NT2/D1 (cell line): ENCODE results near the gene OR52K1.

ENCODE experiments used
- DNase-seq: peaks from one replicate; pipeline ENCODE4 v3.0.0-alpha.2; 2011; ENCODE audit warnings: low read depth, low spot score
- H3K27me3 ChIP-seq: 2 replicates; pipeline ENCODE4 v1.6.0; 2011; ENCODE audit warnings: mild to moderate bottlenecking; ENCODE audit not compliant: insufficient read length, insufficient read depth
- H3K36me3 ChIP-seq: 2 replicates; pipeline ENCODE4 v1.6.1; 2011; ENCODE audit warnings: mild to moderate bottlenecking, low read length, mixed read lengths; ENCODE audit not compliant: insufficient read depth, insufficient read length
- H3K4me1 ChIP-seq: 2 replicates; pipeline ENCODE4 v1.5.1; 2011; ENCODE audit not compliant: insufficient read depth, insufficient read length
- H3K4me3 ChIP-seq: 2 replicates; pipeline ENCODE4 v1.5.1; 2011; ENCODE audit warnings: low read depth; ENCODE audit not compliant: insufficient read length
- H3K9ac ChIP-seq: 2 replicates; pipeline ENCODE4 v1.6.0; 2011; ENCODE audit warnings: low read depth; ENCODE audit not compliant: insufficient read length
- H3K9me3 ChIP-seq: 2 replicates; pipeline ENCODE4 v1.5.1; 2011; ENCODE audit warnings: mild to moderate bottlenecking, low read length; ENCODE audit not compliant: insufficient read depth
- SUZ12 ChIP-seq: IDR thresholded peaks from 2 replicates; pipeline ENCODE4 v1.6.1; 2011; ENCODE audit not compliant: insufficient read length, insufficient read depth; ENCODE audit errors: extremely low read depth
- YY1 ChIP-seq: IDR thresholded peaks from 2 replicates; pipeline ENCODE4 v1.6.1; 2011; ENCODE audit not compliant: insufficient read length, insufficient read depth
- ZNF274 ChIP-seq: IDR thresholded peaks from 2 replicates; pipeline ENCODE4 v1.6.1; 2011; ENCODE audit warnings: mild to moderate bottlenecking, low read depth, low read length

OR52K1 gene

DNA sequence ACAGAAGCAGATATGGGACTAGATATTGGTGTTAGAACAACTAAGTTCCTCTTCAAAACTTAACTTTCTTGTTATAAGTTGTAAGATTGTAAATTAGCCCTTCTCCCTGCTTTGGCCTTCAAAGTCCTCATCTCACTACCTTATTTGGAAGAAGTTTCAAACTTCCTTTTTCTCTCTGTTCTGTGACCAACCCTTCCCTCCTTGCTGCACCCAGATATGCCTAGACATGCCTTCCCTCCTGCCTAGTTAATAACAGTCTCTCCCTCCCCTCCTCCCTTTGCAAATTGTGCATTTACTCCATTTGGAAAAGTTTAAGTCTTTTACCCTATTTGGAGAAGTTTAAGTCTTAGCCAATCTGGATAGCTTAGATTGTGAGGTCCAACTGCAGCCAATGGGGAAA is 28.4 kb upstream of the OR52K1 start:
- Histone ChIP-seq H3K36me3 (no peaks in the 10 kb centered on the region), H3K4me3 (no peak overlapping the region), H3K4me1 (no peaks in the 10 kb centered on the region), H3K9me3 (peaks cover 12% of the 10 kb centered on the region; the same call in 1 of the 2 replicates), H3K9ac (no peak overlapping the region), H3K27me3 (no peaks in the 10 kb centered on the region)
- no peak for TF ChIP-seq YY1
- no peak for TF ChIP-seq SUZ12
- TF ChIP-seq ZNF274 = no peak
- no peak for DNase-seq

DNA sequence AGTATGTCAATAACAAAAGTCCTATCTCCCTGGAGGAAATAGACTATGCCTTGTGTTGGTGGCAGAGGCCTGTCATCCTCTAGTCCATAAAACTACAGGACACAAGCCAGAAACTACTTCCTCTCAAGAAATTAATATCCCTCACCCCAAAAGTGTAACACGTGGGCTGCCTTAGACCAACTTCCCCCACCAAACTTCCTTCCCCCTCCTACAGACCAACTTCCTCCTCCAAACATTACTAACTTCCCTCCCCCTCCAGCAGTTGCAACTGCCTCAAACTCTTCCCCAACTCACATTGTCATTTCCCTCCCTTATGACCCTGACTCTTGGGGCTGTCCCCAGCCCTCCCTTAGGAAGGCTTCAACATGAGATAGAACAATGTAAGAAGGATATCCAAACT is 27.0 kb upstream of the OR52K1 start:
- Histone ChIP-seq H3K4me1 (no peaks in the 10 kb centered on the region), H3K36me3 (no peaks in the 10 kb centered on the region), H3K9ac (no peak overlapping the region), H3K27me3 (no peaks in the 10 kb centered on the region), H3K9me3 (peaks cover 12% of the 10 kb centered on the region; the same call in 1 of the 2 replicates), H3K4me3 (no peak overlapping the region)
- no peak for DNase-seq
- TF ChIP-seq ZNF274 (no peak), SUZ12 (no peak), YY1 (no peak)

GRCh38 chr11:4459500-4459899 is 22.9 kb upstream of the OR52K1 start:
- Histone ChIP-seq H3K9me3 (peaks cover 27% of the 10 kb centered on the region), H3K4me3 (no peak overlapping the region), H3K9ac (no peak overlapping the region), H3K4me1 (no peaks in the 10 kb centered on the region), H3K36me3 (no peaks in the 10 kb centered on the region), H3K27me3 (no peaks in the 10 kb centered on the region)
- TF ChIP-seq SUZ12 (no peak), ZNF274 (no peak), YY1 (no peak)
- no peak for DNase-seq

DNA sequence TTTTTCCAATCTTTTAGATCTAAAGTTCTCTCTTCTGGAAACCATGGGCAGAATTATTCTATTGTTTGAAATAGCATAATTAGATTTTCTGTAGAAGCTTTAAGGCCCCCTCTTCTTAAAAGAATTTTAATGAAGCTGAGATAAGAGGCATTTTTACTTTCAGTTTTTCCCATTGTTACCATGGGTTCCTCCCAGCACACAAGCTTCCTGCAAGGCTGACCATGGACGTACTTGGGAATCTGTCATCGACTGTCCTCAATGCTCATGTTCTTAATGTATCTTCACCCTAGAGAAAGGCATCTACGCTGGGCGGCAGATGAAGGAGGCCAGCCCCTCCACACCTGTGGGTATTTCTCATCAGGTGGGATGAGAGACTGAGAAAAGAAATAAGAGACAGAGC is 22.3 kb upstream of the OR52K1 start:
- Histone ChIP-seq H3K36me3 (no peaks in the 10 kb centered on the region), H3K27me3 (no peaks in the 10 kb centered on the region), H3K4me3 (no peak overlapping the region), H3K9me3 (peaks cover 28% of the 10 kb centered on the region), H3K4me1 (no peaks in the 10 kb centered on the region), H3K9ac (no peak overlapping the region)
- no peak for DNase-seq
- no peak for TF ChIP-seq ZNF274
- no peak for TF ChIP-seq YY1
- no peak for TF ChIP-seq SUZ12

DNA sequence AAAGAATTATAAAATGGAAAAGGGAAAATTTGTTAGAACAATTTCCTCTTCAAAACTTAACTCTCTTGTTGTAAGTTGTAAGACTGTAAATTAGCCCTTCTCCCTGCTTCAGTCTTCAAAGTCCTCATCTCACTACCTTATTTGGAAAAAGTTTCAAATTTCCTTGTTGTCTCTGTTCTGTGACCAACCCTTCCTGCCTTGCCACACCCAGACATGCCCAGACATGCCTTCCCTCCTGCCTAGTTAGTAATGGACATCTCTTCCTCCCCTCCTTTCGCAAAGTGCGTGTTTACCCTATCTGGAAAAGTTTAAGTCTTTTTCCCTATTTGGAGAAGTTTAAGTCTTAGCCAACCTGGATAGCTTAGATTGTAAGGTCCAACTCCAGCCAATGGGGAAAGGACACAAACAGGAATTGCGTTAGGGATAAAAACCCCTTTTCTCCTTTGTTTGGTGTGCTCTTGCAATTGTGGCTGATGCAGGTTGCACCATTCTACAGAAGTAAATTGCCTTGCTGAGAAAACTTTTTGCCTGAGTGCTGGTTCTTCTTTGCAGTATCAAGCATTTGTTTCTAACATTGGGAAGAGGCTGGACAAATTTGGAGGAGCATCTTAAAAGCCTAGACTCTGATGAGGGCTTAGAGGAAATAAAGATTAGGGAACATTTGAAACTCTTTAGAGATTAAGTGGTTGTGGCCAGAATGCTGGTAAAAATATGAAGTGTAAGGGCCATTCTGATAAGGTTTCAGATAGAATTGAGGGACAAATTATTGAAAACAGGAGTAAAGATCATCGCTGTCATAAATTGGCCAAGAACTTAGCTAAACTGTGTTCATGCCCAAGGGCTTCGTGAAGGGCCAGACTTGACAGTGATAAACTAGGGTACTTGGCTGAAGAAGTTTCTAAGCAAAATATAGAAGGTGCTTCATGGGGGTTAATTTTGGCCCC is 18.0 kb upstream of the OR52K1 start:
- Histone ChIP-seq H3K4me3 (no peak overlapping the region), H3K27me3 (no peaks in the 10 kb centered on the region), H3K36me3 (no peaks in the 10 kb centered on the region), H3K9ac (no peak overlapping the region), H3K4me1 (no peaks in the 10 kb centered on the region), H3K9me3 (peaks cover 37% of the 10 kb centered on the region)
- no peak for DNase-seq
- no peak for TF ChIP-seq ZNF274
- TF ChIP-seq YY1 = no peak

- Histone ChIP-seq H3K9ac (no peak overlapping the region), H3K9me3 (peaks cover 37% of the 10 kb centered on the region), H3K4me1 (no peaks in the 10 kb centered on the region), H3K27me3 (no peaks in the 10 kb centered on the region), H3K36me3 (no peaks in the 10 kb centered on the region), H3K4me3 (no peak overlapping the region)
- DNase-seq = peak; percentile 9
- TF ChIP-seq SUZ12 (no peak), YY1 (no peak), ZNF274 (no peak)
These were observed 17.0 kb upstream of the OR52K1 start for GRCh38 chr11:4465407-4465806.

- TF ChIP-seq SUZ12 (no peak), YY1 (no peak), ZNF274 (no peak)
- DNase-seq = peak; percentile 11
- Histone ChIP-seq H3K4me3 (no peak overlapping the region), H3K9ac (no peak overlapping the region), H3K27me3 (no peaks in the 10 kb centered on the region), H3K36me3 (no peaks in the 10 kb centered on the region), H3K4me1 (no peaks in the 10 kb centered on the region), H3K9me3 (peaks cover 37% of the 10 kb centered on the region)
These were observed 16.1 kb upstream of the OR52K1 start for GRCh38 chr11:4466131-4466870.
